ENCODE results near the gene USP17L26. TPM values are rescaled to one million over a fixed set of nuclear protein-coding genes. Genes with fewer than 3 reads are reported as not detected.
"Not testable (repeated sequence)": the region's sequence is repeated elsewhere in the genome, so short reads cannot be mapped to it uniquely, and the experiment has no call there.

The USP17L26 gene, protein sequence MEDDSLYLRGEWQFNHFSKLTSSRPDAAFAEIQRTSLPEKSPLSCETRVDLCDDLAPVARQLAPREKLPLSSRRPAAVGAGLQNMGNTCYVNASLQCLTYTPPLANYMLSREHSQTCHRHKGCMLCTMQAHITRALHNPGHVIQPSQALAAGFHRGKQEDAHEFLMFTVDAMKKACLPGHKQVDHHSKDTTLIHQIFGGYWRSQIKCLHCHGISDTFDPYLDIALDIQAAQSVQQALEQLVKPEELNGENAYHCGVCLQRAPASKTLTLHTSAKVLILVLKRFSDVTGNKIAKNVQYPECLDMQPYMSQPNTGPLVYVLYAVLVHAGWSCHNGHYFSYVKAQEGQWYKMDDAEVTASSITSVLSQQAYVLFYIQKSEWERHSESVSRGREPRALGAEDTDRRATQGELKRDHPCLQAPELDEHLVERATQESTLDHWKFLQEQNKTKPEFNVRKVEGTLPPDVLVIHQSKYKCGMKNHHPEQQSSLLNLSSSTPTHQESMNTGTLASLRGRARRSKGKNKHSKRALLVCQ
- total RNA-seq (2021; fragmentation: NEBNext Ultra II Directional; extraction: Animal tissue kit (Norgen Biotek cat#: 25700)): not detected
- long read RNA-seq: 0 reads

DNA sequence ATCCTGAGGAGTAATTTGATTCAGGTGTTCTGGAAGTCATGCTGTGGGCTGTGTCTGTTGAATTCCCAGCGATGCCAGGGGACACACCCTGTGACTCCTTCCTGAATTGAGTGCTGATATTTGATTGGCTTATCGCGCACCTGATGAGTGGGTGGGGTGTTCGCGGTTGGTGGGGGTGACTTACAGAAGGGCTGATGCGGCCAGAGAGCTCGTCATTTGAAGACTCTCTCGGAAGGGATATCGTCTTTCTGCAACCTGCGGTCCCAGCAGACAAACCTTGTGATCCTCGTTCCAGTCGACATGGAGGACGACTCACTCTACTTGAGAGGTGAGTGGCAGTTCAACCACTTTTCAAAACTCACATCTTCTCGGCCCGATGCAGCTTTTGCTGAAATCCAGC lies at the start of gene USP17L26:
TSS of gene USP17L26 (plus strand) at position 301 of the 400 bp plus-strand sequence. CDS start at position 301, 0 bp downstream.
- H3K4me3 Mint-ChIP-seq; H3K27me3 Mint-ChIP-seq (ENCODE audit: insufficient read depth); H3K9me3 Mint-ChIP-seq: not testable (repeated sequence)

DNA sequence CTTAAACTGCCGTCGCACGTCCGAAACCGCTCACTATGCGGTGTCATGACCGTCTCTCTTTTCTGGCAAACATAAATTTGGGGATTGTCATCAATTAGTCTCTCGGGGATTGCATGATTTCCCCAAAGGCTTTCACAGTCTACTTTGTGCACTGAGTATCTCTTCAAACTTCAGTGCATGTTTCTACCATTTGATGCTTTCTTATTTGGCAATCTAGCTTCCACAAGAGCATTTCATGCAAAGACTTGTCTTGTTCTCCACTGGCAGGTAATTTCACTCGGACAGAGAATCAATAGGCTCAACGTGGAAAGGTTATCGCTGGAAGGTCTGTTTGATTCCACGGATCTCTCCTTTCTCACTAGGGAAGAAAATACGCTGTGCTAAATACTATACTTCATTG lies 10.3 kb upstream of the USP17L26 start:
- H3K4me3 Mint-ChIP-seq; H3K36me3 Mint-ChIP-seq (ENCODE audit: low read depth); H3K27ac Mint-ChIP-seq; H3K27me3 Mint-ChIP-seq (ENCODE audit: insufficient read depth); H3K4me1 Mint-ChIP-seq (ENCODE audit: low read depth); DNase-seq; H3K9me3 Mint-ChIP-seq: not testable (repeated sequence)

More for the DNA sequence above, at the start of gene USP17L26:
- H3K4me1 Mint-ChIP-seq (ENCODE audit: low read depth); H3K36me3 Mint-ChIP-seq (ENCODE audit: low read depth); DNase-seq; H3K27ac Mint-ChIP-seq: not testable (repeated sequence)

DNA sequence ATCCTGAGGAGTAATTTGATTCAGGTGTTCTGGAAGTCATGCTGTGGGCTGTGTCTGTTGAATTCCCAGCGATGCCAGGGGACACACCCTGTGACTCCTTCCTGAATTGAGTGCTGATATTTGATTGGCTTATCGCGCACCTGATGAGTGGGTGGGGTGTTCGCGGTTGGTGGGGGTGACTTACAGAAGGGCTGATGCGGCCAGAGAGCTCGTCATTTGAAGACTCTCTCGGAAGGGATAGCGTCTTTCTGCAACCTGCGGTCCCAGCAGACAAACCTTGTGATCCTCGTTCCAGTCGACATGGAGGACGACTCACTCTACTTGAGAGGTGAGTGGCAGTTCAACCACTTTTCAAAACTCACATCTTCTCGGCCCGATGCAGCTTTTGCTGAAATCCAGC lies 9.6 kb upstream of the USP17L26 start, which contains the start of gene USP17L24:
TSS of gene USP17L24 (plus strand) at position 301 of the 400 bp plus-strand sequence. CDS start at position 301, 0 bp downstream.
- not testable (repeated sequence) for H3K4me3 Mint-ChIP-seq; H3K4me1 Mint-ChIP-seq (ENCODE audit: low read depth); H3K36me3 Mint-ChIP-seq (ENCODE audit: low read depth)

DNA sequence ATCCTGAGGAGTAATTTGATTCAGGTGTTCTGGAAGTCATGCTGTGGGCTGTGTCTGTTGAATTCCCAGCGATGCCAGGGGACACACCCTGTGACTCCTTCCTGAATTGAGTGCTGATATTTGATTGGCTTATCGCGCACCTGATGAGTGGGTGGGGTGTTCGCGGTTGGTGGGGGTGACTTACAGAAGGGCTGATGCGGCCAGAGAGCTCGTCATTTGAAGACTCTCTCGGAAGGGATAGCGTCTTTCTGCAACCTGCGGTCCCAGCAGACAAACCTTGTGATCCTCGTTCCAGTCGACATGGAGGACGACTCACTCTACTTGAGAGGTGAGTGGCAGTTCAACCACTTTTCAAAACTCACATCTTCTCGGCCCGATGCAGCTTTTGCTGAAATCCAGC lies 4.8 kb upstream of the USP17L26 start, which contains the start of gene USP17L25:
TSS of gene USP17L25 (plus strand) at position 301 of the 400 bp plus-strand sequence. CDS start at position 301, 0 bp downstream.
- H3K36me3 Mint-ChIP-seq (ENCODE audit: low read depth); H3K9me3 Mint-ChIP-seq; H3K4me3 Mint-ChIP-seq; H3K27ac Mint-ChIP-seq; DNase-seq; H3K4me1 Mint-ChIP-seq (ENCODE audit: low read depth); H3K27me3 Mint-ChIP-seq (ENCODE audit: insufficient read depth): not testable (repeated sequence)

More for the DNA sequence above, 9.6 kb upstream of the USP17L26 start, which contains the start of gene USP17L24:
- H3K27ac Mint-ChIP-seq; H3K27me3 Mint-ChIP-seq (ENCODE audit: insufficient read depth); H3K9me3 Mint-ChIP-seq; DNase-seq: not testable (repeated sequence)

DNA sequence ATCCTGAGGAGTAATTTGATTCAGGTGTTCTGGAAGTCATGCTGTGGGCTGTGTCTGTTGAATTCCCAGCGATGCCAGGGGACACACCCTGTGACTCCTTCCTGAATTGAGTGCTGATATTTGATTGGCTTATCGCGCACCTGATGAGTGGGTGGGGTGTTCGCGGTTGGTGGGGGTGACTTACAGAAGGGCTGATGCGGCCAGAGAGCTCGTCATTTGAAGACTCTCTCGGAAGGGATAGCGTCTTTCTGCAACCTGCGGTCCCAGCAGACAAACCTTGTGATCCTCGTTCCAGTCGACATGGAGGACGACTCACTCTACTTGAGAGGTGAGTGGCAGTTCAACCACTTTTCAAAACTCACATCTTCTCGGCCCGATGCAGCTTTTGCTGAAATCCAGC lies 4.6 kb downstream of the USP17L26 start, which contains the start of gene USP17L5:
TSS of gene USP17L5 (plus strand) at position 301 of the 400 bp plus-strand sequence. CDS start at position 301, 0 bp downstream.
- not testable (repeated sequence) for H3K36me3 Mint-ChIP-seq (ENCODE audit: low read depth); H3K27ac Mint-ChIP-seq; DNase-seq; H3K27me3 Mint-ChIP-seq (ENCODE audit: insufficient read depth); H3K4me1 Mint-ChIP-seq (ENCODE audit: low read depth); H3K9me3 Mint-ChIP-seq; H3K4me3 Mint-ChIP-seq

DNA sequence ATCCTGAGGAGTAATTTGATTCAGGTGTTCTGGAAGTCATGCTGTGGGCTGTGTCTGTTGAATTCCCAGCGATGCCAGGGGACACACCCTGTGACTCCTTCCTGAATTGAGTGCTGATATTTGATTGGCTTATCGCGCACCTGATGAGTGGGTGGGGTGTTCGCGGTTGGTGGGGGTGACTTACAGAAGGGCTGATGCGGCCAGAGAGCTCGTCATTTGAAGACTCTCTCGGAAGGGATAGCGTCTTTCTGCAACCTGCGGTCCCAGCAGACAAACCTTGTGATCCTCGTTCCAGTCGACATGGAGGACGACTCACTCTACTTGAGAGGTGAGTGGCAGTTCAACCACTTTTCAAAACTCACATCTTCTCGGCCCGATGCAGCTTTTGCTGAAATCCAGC lies 9.4 kb downstream of the USP17L26 start, which contains the start of gene USP17L27:
TSS of gene USP17L27 (plus strand) at position 301 of the 400 bp plus-strand sequence. CDS start at position 301, 0 bp downstream.
- H3K4me1 Mint-ChIP-seq (ENCODE audit: low read depth); H3K9me3 Mint-ChIP-seq; H3K27ac Mint-ChIP-seq; H3K36me3 Mint-ChIP-seq (ENCODE audit: low read depth); H3K4me3 Mint-ChIP-seq; H3K27me3 Mint-ChIP-seq (ENCODE audit: insufficient read depth); DNase-seq: not testable (repeated sequence)

DNA sequence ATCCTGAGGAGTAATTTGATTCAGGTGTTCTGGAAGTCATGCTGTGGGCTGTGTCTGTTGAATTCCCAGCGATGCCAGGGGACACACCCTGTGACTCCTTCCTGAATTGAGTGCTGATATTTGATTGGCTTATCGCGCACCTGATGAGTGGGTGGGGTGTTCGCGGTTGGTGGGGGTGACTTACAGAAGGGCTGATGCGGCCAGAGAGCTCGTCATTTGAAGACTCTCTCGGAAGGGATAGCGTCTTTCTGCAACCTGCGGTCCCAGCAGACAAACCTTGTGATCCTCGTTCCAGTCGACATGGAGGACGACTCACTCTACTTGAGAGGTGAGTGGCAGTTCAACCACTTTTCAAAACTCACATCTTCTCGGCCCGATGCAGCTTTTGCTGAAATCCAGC lies 14.1 kb downstream of the USP17L26 start, which contains the start of gene USP17L28:
TSS of gene USP17L28 (plus strand) at position 301 of the 400 bp plus-strand sequence. CDS start at position 301, 0 bp downstream.
- H3K36me3 Mint-ChIP-seq (ENCODE audit: low read depth); H3K4me3 Mint-ChIP-seq; H3K4me1 Mint-ChIP-seq (ENCODE audit: low read depth); DNase-seq; H3K9me3 Mint-ChIP-seq; H3K27ac Mint-ChIP-seq; H3K27me3 Mint-ChIP-seq (ENCODE audit: insufficient read depth): not testable (repeated sequence)

DNA sequence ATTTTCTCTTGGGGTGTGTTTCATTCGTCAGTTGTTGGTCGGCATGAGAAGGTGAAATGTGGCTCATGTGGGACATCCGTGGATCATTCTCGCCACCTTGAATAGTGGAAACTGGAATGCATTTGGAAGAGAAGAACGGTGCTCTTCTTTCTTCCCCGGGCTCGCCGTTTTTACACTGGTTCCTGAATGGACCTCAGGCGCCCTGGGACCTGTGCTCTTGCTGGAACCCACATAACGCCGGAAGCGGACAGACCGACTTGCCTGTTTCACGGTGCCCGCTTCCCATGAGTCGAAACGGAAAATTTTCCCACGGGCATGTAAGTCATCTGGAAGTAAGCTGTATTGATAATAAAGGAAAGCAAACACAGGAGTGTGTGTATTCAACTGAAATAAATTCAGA lies 16.4 kb downstream of the USP17L26 start:
- not testable (repeated sequence) for DNase-seq; H3K27me3 Mint-ChIP-seq (ENCODE audit: insufficient read depth); H3K9me3 Mint-ChIP-seq; H3K36me3 Mint-ChIP-seq (ENCODE audit: low read depth); H3K27ac Mint-ChIP-seq; H3K4me1 Mint-ChIP-seq (ENCODE audit: low read depth); H3K4me3 Mint-ChIP-seq

DNA sequence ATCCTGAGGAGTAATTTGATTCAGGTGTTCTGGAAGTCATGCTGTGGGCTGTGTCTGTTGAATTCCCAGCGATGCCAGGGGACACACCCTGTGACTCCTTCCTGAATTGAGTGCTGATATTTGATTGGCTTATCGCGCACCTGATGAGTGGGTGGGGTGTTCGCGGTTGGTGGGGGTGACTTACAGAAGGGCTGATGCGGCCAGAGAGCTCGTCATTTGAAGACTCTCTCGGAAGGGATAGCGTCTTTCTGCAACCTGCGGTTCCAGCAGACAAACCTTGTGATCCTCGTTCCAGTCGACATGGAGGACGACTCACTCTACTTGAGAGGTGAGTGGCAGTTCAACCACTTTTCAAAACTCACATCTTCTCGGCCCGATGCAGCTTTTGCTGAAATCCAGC lies 18.9 kb downstream of the USP17L26 start, which contains the start of gene USP17L29:
TSS of gene USP17L29 (plus strand) at position 301 of the 400 bp plus-strand sequence. CDS start at position 301, 0 bp downstream.
- not testable (repeated sequence) for H3K4me3 Mint-ChIP-seq; H3K4me1 Mint-ChIP-seq (ENCODE audit: low read depth); H3K27me3 Mint-ChIP-seq (ENCODE audit: insufficient read depth); H3K36me3 Mint-ChIP-seq (ENCODE audit: low read depth); H3K27ac Mint-ChIP-seq; H3K9me3 Mint-ChIP-seq; DNase-seq

DNA sequence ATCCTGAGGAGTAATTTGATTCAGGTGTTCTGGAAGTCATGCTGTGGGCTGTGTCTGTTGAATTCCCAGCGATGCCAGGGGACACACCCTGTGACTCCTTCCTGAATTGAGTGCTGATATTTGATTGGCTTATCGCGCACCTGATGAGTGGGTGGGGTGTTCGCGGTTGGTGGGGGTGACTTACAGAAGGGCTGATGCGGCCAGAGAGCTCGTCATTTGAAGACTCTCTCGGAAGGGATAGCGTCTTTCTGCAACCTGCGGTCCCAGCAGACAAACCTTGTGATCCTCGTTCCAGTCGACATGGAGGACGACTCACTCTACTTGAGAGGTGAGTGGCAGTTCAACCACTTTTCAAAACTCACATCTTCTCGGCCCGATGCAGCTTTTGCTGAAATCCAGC lies 28.4 kb downstream of the USP17L26 start, which contains the start of gene USP17L30:
TSS of gene USP17L30 (plus strand) at position 301 of the 400 bp plus-strand sequence. CDS start at position 301, 0 bp downstream.
- H3K36me3 Mint-ChIP-seq (ENCODE audit: low read depth): not testable (repeated sequence)

DNA sequence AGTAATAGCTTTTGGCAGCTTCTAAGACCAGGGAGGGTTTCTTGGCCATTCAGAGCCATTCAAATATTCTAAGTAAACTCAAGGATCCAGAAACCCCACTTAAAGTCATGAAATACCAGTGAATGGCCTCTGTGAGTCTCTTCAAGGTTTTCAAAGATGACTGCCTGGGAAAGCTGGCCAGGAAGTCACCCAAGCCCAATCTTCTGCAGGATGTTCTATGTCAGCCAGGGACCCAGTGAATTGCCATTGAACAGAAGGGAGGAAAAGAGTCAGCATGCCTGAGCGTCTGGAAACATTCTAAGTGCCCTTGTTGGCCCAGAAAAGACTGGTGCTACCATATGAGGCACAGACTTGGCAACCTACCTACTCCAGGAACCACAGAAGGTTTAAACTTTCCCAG lies 45.4 kb downstream of the USP17L26 start:
- not testable (repeated sequence) for H3K27ac Mint-ChIP-seq; H3K4me3 Mint-ChIP-seq; H3K4me1 Mint-ChIP-seq (ENCODE audit: low read depth); H3K27me3 Mint-ChIP-seq (ENCODE audit: insufficient read depth); DNase-seq; H3K36me3 Mint-ChIP-seq (ENCODE audit: low read depth)
- peaks cover 34% of the 10 kb centered on the region for H3K9me3 Mint-ChIP-seq

More for the DNA sequence above, 28.4 kb downstream of the USP17L26 start, which contains the start of gene USP17L30:
- not testable (repeated sequence) for H3K9me3 Mint-ChIP-seq; H3K4me3 Mint-ChIP-seq; H3K4me1 Mint-ChIP-seq (ENCODE audit: low read depth); H3K27ac Mint-ChIP-seq; H3K27me3 Mint-ChIP-seq (ENCODE audit: insufficient read depth); DNase-seq

All from HFFc6 (cell line).